ENCODE measurements around the gene RAB40C. TPM values are rescaled to one million over a fixed set of nuclear protein-coding genes. Genes with fewer than 3 reads are reported as not detected.

Gene RAB40C
- total and polyA plus RNA-seq, 4 donors = 6.1 to 11.0 (median 9.2) TPM

GRCh38 chr16:652454-653305 lies 62.8 kb downstream of the RAB40C start:
- H3K27ac ChIP-seq (ENCODE audit: low read depth in 1 of 2, low read length in 2 of 2) = no peak overlapping the region
- H3K27me3 ChIP-seq (ENCODE audit: control insufficient read depth in 4 of 4, insufficient read depth in 4 of 4, low read length in 3 of 4) = no peaks in the 10 kb centered on the region
- H3K9me3 ChIP-seq (ENCODE audit: control insufficient read depth in 4 of 4, low read length in 3 of 4) = no peaks in the 10 kb centered on the region
- TF ChIP-seq CTCF (IDR thresholded peaks at IDR 0.05; ENCODE audit: low read depth, low read length, missing input control) = no peak
- H3K4me1 ChIP-seq (ENCODE audit: control insufficient read depth in 4 of 4, insufficient read depth in 4 of 4, low read length in 3 of 4) = peaks cover 0 to 27% (median 14%) of the 10 kb centered on the region in 4 donors
- DNase-seq (ENCODE audit: low spot score) = no peak
- WGBS = 93% methylated on average over 28 of the region's 28 CpGs
- H3K36me3 ChIP-seq (ENCODE audit: control insufficient read depth in 4 of 4, insufficient read depth in 3 of 4, low read depth in 1 of 4, low read length in 3 of 4) = peaks cover 0 to 5% (median 1%) of the 10 kb centered on the region in 4 donors
- H3K4me3 ChIP-seq (ENCODE audit: low read depth in 1 of 3, low read length in 3 of 3) = no peak overlapping the region
- no peak overlapping the region for H3K9ac ChIP-seq (ENCODE audit: low read depth in 1 of 2, low read length in 2 of 2)

- Histone ChIP-seq H3K4me1 (ENCODE audit: control insufficient read depth in 4 of 4, insufficient read depth in 4 of 4, low read length in 3 of 4) (peaks cover 0 to 17% (median 8%) of the 10 kb centered on the region in 4 donors), H3K27me3 (ENCODE audit: control insufficient read depth in 4 of 4, insufficient read depth in 4 of 4, low read length in 3 of 4) (no peaks in the 10 kb centered on the region), H3K4me3 (ENCODE audit: low read depth in 1 of 3, low read length in 3 of 3) (no peak overlapping the region), H3K9ac (ENCODE audit: low read depth in 1 of 2, low read length in 2 of 2) (no peak overlapping the region), H3K27ac (ENCODE audit: low read depth in 1 of 2, low read length in 2 of 2) (no peak overlapping the region), H3K36me3 (ENCODE audit: control insufficient read depth in 4 of 4, insufficient read depth in 3 of 4, low read depth in 1 of 4, low read length in 3 of 4) (peaks cover 0 to 5% (median 1%) of the 10 kb centered on the region in 4 donors), H3K9me3 (ENCODE audit: control insufficient read depth in 4 of 4, low read length in 3 of 4) (no peaks in the 10 kb centered on the region)
- TF ChIP-seq, protein P1, sequence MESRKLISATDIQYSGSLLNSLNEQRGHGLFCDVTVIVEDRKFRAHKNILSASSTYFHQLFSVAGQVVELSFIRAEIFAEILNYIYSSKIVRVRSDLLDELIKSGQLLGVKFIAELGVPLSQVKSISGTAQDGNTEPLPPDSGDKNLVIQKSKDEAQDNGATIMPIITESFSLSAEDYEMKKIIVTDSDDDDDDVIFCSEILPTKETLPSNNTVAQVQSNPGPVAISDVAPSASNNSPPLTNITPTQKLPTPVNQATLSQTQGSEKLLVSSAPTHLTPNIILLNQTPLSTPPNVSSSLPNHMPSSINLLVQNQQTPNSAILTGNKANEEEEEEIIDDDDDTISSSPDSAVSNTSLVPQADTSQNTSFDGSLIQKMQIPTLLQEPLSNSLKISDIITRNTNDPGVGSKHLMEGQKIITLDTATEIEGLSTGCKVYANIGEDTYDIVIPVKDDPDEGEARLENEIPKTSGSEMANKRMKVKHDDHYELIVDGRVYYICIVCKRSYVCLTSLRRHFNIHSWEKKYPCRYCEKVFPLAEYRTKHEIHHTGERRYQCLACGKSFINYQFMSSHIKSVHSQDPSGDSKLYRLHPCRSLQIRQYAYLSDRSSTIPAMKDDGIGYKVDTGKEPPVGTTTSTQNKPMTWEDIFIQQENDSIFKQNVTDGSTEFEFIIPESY (IDR thresholded peaks at IDR 0.05) = no peak
- TF ChIP-seq, protein P2, sequence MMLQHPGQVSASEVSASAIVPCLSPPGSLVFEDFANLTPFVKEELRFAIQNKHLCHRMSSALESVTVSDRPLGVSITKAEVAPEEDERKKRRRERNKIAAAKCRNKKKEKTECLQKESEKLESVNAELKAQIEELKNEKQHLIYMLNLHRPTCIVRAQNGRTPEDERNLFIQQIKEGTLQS (IDR thresholded peaks at IDR 0.05) = no peak
- TF ChIP-seq HNF4G (IDR thresholded peaks at IDR 0.05) = no peak
- WGBS = 90% methylated on average over 12 of the region's 12 CpGs
- DNase-seq (ENCODE audit: low spot score) = no peak
These were observed 64.2 kb downstream of the RAB40C start for GRCh38 chr16:654034-654433.

DNA sequence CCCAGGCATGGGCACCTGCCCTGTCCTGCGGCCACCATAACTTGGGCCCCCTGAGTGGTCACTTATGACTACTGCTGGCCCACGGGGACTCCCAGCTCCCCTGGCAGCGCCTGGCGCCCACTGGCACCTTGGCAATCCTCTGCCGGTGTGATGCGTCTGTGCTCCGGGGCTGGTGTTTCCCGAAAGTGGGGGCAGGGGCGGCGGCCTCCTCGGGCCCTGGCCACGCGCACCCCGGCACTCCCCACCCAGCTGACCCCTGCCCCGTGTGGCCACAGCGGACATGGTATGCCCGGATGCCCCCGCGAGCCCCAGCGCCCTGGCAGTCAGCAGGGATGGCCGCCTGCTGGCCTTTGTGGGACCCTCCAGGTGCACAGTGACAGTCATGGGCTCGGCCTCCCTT lies 67.6 kb downstream of the RAB40C start:
- DNase-seq (ENCODE audit: low spot score) = no peak
- no peak overlapping the region for H3K4me3 ChIP-seq (ENCODE audit: low read depth in 1 of 3, low read length in 3 of 3)
- no peak overlapping the region for H3K9ac ChIP-seq (ENCODE audit: low read depth in 1 of 2, low read length in 2 of 2)
- WGBS = 97% methylated on average over 22 of the region's 22 CpGs
- no peaks in the 10 kb centered on the region for H3K9me3 ChIP-seq (ENCODE audit: control insufficient read depth in 4 of 4, low read length in 3 of 4)
- H3K4me1 ChIP-seq (ENCODE audit: control insufficient read depth in 4 of 4, insufficient read depth in 4 of 4, low read length in 3 of 4) = peaks cover 10 to 22% (median 16%) of the 10 kb centered on the region in 4 donors
- no peak overlapping the region for H3K27ac ChIP-seq (ENCODE audit: low read depth in 1 of 2, low read length in 2 of 2)
- peaks cover 0 to 5% (median 1%) of the 10 kb centered on the region in 4 donors for H3K36me3 ChIP-seq (ENCODE audit: control insufficient read depth in 4 of 4, insufficient read depth in 3 of 4, low read depth in 1 of 4, low read length in 3 of 4)
- H3K27me3 ChIP-seq (ENCODE audit: control insufficient read depth in 4 of 4, insufficient read depth in 4 of 4, low read length in 3 of 4) = no peaks in the 10 kb centered on the region
- TF ChIP-seq NR2F2 (IDR thresholded peaks at IDR 0.05) = no peak
- no peak for TF ChIP-seq JUND (IDR thresholded peaks at IDR 0.05)
- TF ChIP-seq CTCF (IDR thresholded peaks at IDR 0.05; ENCODE audit: low read depth, low read length, missing input control) = no peak
- TF ChIP-seq, protein P3, sequence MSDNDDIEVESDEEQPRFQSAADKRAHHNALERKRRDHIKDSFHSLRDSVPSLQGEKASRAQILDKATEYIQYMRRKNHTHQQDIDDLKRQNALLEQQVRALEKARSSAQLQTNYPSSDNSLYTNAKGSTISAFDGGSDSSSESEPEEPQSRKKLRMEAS (IDR thresholded peaks at IDR 0.05) = no peak
- no peak for TF ChIP-seq FOXA1 (IDR thresholded peaks at IDR 0.05)
- TF ChIP-seq REST (IDR thresholded peaks at IDR 0.05) = no peak
- no peak for TF ChIP-seq RXRA (IDR thresholded peaks at IDR 0.05)
- no peak for TF ChIP-seq EGR1 (IDR thresholded peaks at IDR 0.05; ENCODE audit: low read depth in 2 of 2)
- TF ChIP-seq HNF4G (IDR thresholded peaks at IDR 0.05) = no peak
- no peak for TF ChIP-seq HNF4A (conservative IDR thresholded peaks at IDR 0.05)
- TF ChIP-seq, protein P1 (IDR thresholded peaks at IDR 0.05) = no peak

Measured in liver (tissue), 9 donors.